Inferior parietal cortex (tissue), 1 donor: ENCODE measurements around the gene EIF3J.
"Not testable (repeated sequence)": the region's sequence is repeated elsewhere in the genome, so short reads cannot be mapped to it uniquely, and the experiment has no call there.

Experiments
- DNase-seq: peaks from one replicate; pipeline ENCODE4 v3.0.0-alpha.2; 2016; ENCODE audit errors: extremely low spot score

Gene EIF3J, protein sequence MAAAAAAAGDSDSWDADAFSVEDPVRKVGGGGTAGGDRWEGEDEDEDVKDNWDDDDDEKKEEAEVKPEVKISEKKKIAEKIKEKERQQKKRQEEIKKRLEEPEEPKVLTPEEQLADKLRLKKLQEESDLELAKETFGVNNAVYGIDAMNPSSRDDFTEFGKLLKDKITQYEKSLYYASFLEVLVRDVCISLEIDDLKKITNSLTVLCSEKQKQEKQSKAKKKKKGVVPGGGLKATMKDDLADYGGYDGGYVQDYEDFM

GRCh38 chr15:44536962-44537734 lies at the start of gene EIF3J:
Gene EIF3J (plus strand): TSS chr15:44537147. CDS start chr15:44537195, 48 bp downstream.
- DNase-seq, result peak; percentile 93

GRCh38 chr15:44489464-44489863 lies 47.5 kb upstream of the EIF3J start:
- no peak for DNase-seq

GRCh38 chr15:44490622-44491021 lies 46.3 kb upstream of the EIF3J start:
- DNase-seq, result no peak

GRCh38 chr15:44492040-44492439 lies 44.9 kb upstream of the EIF3J start:
- DNase-seq, result no peak

DNA sequence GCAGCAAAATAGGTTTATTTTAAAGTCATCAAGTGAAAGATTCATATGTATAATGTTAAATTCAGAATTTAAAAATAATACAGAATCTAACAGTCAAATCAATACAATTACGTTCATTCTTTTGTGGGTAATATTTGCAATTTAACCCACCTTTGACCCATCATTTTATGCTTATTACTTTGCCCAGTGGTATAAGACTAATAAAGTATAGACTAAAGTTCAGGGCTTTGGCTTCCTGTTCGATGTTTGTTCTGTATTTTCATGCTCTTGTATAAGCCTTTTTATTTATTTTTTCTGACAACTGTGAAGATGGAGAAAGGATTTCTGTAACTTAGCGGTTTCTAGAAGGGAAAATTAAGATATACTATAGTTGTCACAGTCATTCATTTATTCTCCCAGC lies 44.3 kb upstream of the EIF3J start:
- no peak for DNase-seq

- DNase-seq, result no peak
Observed at GRCh38 chr15:44495562-44495961, 41.4 kb upstream of the EIF3J start.

DNA sequence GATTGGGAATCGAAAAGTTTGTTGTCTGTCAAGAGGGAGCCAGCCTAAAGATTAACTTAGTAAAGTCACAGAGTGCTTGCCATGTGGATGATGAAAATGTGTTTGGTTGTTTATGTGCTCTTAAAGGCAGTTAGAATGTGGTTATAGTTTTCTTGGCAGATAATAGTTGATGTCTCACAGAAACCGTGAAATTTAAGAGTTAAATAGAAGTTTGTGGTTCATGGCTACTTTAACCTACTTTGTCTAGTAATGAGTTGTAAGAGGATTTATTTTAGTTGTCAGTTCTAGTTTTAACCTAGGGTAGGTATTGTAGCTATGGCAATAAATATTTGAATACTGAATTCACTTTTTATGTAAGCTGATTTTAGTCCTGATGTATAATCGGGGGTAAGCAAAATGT lies 36.4 kb upstream of the EIF3J start:
- no peak for DNase-seq

GRCh38 chr15:44501768-44502366 lies 35.1 kb upstream of the EIF3J start:
- DNase-seq, result peak; percentile 58

DNA sequence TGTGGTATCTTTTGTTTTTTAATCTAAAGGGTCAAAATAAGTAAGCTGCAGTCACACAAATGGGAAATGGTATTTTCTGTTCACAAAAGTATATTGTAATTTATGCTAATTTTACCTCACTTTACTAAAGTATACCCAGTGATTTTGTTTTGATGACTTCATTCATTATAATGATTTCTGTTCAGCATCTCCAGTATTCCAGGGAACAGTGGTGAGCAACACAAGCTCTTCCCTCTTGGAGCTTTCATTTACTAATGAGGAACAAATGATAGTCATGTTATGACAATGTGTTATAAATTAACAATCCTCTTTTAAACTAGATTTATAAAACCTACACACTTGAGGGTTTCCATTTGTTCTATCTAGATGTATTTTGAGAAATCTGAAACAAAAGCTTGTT lies 20.5 kb upstream of the EIF3J start:
- DNase-seq, result no peak

GRCh38 chr15:44519537-44519936 lies 17.4 kb upstream of the EIF3J start:
- DNase-seq, result no peak

DNA sequence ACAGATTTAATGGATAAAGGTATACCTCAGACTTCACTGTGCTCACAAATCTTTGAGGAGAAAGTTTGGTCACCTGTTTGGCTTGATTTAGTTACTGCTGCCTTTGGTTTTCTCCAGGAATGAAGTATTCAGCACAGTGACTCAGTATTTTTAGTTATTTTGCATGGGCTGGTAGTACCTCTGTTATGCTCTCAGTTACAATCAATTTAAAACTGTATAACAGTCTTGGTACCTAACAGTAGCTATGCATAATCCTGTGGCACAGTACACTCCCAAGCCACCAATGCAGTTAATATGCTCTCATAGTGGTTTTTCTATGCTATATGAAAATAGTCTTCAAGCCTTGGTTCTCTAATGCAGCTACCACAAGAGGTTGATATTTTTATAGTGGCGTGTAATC lies 11.9 kb upstream of the EIF3J start:
- no peak for DNase-seq

DNA sequence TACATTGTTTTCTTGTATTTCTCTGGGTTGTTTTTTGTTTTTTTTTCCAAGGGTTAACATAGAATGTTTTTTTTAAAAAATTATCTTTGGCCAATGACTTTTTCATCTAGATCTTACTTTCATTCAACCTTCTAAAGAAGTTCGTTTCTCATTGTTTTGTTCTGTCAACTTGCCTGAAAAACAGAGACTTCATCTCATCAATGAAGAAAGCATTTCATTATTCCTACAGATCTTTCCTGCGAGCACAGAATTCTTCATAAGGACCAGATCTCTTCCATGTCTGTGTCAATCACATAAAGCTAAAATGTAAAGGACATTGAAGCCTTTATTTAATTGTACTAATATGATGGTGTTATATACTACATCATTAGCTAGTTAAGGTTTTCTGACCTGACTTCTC lies 9.7 kb upstream of the EIF3J start:
- DNase-seq, result no peak

DNA sequence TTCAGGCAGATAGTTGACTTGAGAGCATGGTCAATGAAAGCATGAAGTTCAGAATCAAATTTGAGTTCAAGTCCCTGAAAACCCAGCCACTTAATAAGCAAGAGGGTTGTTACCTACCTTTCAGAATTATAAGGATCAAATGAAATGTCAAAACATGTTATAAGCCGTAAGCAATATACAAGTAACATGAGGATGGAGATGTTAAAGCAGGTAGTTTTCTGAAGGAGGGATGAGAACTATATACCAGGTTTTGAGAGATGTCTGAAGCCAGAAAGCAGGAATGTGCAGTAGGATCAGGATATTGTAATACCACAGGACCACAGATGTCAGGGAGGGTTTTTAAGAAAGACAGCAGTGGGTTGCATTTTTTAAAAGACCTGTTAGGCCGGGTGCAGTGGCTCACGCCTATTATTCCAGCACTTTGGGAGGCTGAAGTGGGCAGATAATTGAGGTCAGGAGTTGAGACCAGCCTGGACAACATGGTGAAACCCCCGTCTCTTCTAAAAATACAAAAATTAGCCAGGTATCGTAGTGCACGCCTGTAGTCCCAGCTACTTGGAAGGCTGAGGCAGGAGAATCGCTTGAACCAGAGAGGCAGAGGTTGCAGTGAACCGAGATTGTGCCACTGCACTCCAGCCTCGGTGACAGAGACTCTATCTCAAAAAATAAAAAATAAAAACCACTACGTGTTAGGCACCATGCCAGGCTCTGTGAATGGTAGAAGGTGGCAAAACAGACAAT lies 6.9 kb upstream of the EIF3J start:
- no peak for DNase-seq

GRCh38 chr15:44530653-44531052 lies 6.3 kb upstream of the EIF3J start:
- DNase-seq, result no peak

DNA sequence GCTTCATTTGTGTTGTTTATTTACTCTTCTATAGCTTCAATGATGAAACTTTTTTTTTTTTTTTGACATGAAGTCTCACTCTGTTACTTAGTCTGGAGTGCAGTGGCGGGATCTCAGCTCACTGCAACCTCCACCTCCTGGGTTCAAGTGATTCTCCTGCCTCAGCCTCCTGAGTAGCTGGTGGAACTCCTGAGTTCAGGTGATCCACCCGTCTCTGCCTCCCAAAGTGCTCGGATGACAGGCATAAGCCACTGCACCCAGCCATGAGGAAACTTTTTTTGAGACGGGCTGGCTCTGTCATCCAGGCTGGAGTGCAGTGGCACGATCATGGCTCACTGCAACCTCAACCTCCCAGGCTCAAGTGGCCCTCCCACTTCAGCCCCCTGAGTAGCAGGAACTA lies 4.7 kb upstream of the EIF3J start:
- not testable (repeated sequence) for DNase-seq

GRCh38 chr15:44532689-44533088 lies 4.3 kb upstream of the EIF3J start:
- DNase-seq, result no peak

GRCh38 chr15:44535092-44535491 lies 1.9 kb upstream of the EIF3J start:
- no peak for DNase-seq

- no peak for DNase-seq
Observed at GRCh38 chr15:44535523-44536301, 1.2 kb upstream of the EIF3J start.

DNA sequence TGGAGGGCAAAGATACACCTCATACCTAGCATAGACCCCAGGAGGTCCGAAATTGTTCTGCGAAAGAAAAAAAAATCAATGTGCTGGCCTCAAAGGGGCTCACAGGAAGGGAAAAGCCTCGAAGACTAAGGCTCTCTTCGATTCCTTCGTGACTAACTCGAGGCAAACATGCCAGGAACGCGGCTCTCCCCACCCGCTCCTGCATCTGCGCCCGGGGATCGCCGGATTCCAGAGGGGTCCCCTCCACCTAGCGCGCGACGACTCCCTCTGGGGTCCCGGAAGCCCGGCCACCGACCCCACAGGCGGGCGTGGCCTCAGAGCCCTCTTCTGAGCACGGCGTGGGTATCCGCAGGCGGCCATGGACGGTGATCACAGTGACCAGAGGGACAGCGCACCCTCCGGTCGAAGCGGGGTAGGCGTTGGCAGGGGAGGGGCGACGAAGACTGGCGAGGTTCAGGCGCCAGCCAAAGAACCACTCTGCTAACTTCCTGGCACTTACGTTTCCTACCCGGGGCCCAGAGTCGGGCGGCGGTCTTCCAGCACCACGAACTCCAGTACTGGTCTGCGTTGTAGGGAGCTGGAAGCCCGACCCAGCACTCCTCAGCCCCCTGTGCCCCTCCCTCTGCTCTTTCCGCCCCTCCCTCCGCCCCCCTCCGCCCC lies 515 bp upstream of the EIF3J start:
- peak; percentile 80 for DNase-seq

DNA sequence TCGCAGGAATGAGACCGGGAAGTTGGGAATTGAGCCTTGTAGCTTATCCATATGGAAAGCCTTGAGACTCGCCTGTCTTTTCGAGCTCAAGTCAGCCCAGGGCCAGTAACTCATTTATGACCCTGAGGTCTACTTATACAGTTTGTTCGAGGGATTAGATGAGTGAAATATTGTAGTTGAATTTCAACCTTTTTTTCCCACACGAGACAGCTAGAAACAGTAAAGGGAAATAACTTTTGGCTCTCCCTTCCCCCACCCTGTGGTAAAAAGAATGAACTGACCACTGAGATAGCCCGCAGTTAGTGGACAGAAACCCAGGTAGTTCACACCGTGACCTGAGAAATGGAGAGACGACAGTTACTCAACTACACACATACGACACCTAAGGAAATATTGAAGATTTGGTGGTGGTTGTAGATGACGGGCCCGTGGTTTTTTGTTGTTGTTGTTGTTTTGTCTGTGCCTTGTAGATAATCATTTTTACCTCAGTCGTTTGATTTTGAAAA lies 841 bp downstream of the EIF3J start:
- DNase-seq, result no peak
